HuH-7 (cell line): ENCODE data around the gene MYOZ3.

Source experiments
- DNase-seq: peaks from one replicate; pipeline ENCODE4 v3.0.0; 2011; ENCODE audit warnings: low spot score

The MYOZ3 gene

GRCh38 chr5:150642991-150643710 is 17.9 kb upstream of the MYOZ3 start:
- no peak for DNase-seq

DNA sequence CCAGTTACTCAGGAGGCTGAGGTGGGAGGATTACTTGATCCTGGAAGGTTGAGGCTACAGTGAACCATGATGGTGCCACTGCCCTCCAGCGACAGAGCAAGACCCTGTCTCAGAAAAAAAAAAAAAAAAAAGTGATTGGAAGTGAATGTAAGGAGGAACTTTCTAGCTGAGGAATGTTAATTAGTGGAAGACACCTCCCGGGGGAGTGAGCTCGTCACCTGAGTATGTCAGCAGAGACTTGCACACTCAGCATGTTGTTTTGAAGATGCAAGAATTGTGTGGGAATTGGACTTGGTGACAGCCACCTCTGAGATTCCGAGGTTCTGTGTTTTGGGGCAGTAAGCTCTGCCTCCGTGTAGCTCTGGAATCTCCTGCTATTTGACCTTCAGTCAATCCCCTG is 17.0 kb upstream of the MYOZ3 start:
- DNase-seq = no peak

GRCh38 chr5:150644514-150644913 is 16.5 kb upstream of the MYOZ3 start:
- DNase-seq = no peak

GRCh38 chr5:150645070-150645700 is 15.9 kb upstream of the MYOZ3 start:
- DNase-seq = no peak

- DNase-seq = no peak
These were observed 13.5 kb upstream of the MYOZ3 start for GRCh38 chr5:150647275-150648251.

DNA sequence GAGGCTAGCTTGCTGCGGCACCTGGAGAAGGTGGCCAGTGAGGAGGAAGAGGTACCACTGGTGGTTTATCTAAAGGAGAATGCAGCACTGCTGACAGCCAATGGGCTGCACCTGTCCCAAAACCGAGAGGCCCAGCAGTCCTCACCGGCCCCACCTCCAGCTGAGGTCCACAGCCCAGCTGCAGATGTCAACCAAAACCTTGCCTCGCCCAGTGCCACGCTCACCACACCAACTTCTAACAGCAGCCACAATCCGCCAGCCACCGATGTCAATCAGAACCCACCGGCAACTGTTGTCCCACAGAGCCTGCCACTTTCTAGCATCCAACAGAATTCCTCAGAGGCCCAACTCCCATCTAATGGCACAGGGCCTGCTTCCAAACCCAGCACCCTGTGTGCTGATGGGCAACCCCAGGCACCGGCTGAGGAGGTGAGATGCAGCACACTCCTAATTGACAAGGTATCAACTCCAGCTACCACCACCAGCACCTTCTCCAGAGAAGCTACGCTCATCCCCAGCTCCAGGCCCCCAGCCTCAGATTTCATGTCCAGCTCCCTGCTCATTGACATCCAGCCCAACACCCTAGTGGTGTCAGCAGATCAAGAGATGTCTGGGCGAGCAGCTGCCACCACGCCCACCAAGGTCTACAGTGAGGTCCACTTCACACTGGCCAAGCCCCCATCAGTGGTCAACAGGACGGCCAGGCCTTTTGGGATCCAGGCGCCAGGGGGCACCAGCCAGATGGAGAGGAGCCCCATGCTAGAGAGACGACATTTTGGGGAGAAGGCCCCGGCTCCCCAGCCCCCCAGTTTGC is 12.6 kb upstream of the MYOZ3 start:
- DNase-seq = no peak

- no peak for DNase-seq
These were observed 11.7 kb upstream of the MYOZ3 start for GRCh38 chr5:150649108-150650020.

DNA sequence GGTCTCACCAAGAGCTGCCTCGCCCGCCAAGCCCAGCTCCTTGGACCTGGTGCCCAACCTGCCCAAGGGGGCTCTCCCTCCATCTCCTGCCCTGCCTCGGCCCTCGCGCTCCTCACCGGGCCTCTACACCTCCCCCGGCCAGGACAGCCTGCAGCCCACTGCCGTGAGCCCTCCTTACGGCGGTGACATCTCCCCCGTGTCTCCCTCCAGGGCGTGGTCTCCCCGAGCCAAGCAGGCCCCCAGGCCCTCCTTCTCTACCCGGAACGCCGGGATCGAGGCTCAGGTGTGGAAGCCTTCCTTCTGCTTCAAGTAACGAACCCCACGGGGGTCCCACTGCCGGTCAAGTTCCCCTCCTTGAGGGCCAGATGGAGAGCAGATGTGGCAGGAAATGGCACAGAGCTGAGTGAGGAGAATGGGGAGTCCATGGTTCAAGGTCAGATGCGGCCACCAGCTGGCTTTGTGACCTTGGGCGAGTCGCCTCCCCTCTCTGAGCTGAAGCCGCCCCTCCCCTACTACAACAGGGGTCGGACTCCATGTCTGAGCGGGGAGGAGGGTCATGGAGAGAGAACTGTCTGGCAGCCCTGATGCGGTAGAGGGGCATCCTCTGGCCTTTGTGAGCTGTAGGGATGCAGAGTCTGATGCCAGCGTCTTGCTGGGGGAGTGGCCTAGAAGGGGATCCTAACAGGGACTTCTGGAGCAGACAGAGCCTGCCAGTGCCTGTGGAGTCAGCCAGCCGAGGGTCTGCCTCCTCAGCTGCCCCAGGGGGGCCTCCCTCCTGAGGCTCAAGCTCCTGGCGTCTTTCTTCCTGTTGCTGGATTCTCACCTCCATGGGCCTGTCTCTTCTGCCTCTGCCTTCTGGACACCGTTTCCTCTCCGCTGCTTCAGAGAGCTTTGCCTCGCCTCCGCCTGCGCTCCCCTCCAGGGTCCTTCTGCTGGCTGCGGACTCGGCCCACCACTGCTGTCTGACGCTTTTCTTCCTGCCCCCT is 10.7 kb upstream of the MYOZ3 start:
- DNase-seq = no peak

GRCh38 chr5:150651382-150651781 is 9.7 kb upstream of the MYOZ3 start:
- no peak for DNase-seq

DNA sequence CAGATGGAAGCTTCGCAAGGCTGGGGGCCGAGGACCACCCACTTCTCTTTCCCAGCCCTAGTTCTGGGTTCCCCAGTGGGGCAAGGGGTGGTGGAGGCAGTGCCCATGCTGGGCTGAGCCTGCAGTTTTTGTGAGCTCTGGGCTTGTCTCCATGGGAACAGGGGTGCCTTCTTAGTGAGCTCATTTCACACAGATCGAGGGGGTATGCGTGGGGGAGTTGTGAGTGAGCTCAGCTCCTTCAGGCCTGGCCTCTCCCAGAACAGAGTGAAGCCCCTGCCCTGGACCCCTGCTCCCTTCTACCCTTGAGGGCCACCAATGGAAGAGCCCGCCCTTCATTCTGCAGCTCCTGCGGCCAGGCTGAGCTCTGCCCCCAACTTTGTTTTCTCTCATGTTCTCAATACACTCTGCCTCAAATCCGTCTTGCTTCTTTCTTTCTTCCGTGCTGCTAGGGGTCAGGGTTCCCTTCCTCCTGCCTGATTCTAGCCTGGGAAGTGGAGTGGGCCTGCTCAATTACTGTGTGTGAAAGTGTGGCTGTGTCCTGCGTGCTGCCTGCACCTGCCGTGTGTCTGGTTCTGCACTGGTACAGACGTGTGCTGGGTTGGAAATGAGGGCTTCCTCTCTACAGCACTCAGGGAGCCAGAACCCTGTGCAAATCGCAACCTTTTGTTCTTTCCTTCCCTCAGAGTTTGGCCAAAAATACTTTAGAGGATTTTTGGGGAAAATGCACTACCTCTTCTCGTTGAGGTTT is 9.0 kb upstream of the MYOZ3 start:
- DNase-seq = no peak

GRCh38 chr5:150653145-150653761 is 7.8 kb upstream of the MYOZ3 start:
- DNase-seq = no peak

- DNase-seq = no peak
These were observed 7.1 kb upstream of the MYOZ3 start for GRCh38 chr5:150653762-150654556.

GRCh38 chr5:150655221-150655620 is 5.8 kb upstream of the MYOZ3 start:
- no peak for DNase-seq

DNA sequence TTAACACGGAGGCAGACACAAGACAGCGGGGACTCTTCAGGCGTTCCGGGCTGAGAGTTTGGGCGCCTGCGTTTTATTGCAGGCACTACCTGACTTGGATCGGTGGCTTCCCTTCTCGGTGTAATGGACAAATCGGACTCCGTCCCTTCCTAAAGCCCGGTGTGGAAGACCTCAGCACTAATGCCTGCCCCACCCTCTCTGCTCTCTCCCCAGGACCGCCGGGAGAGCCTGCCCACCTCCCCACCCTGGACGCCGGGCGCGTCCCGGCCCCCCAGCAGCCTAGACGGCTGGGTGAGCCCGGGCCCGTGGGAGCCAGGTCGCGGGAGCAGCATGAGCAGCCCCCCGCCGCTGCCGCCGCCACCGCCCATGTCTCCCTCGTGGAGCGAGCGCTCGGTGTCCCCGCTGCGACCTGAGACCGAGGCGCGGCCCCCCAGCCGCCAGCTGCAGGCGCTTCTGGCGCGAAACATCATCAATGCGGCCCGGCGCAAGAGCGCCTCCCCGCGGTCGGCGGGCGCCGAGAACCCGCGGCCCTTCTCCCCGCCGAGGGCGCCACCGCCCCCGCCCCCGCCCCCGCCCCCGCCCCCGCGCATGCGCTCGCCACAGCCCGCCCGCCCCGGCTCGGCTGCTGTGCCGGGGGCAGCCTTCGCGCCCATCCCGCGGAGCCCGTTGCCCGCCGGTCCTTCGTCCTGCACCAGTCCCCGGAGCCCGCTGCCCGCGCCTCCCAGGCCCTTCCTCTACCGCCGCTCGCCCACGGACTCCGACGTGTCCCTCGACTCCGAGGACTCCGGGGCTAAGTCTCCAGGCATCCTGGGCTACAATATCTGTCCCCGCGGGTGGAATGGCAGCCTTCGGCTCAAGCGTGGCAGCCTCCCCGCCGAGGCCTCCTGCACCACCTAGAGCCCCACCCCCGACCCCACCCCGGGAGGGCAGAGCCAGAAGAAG is 4.6 kb upstream of the MYOZ3 start:
- DNase-seq = peak; percentile 87

DNA sequence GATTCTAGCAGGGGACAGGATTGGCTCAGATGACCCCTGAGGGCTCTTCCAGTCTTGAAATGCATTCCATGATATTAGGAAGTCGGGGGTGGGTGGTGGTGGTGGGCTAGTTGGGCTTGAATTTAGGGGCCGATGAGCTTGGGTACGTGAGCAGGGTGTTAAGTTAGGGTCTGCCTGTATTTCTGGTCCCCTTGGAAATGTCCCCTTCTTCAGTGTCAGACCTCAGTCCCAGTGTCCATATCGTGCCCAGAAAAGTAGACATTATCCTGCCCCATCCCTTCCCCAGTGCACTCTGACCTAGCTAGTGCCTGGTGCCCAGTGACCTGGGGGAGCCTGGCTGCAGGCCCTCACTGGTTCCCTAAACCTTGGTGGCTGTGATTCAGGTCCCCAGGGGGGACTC is 2.9 kb upstream of the MYOZ3 start:
- no peak for DNase-seq

- no peak for DNase-seq
These were observed 2.3 kb upstream of the MYOZ3 start for GRCh38 chr5:150658699-150659265.
